NCI-H526 treated with DMSO at 0.1 percent for 48 hours (cell line): ENCODE results near the gene GEMIN5.

Experiments
- DNase-seq: peaks from one replicate; lab custom pipeline; 2025; lab: John Stamatoyannopoulos, UW

Gene GEMIN5

DNA sequence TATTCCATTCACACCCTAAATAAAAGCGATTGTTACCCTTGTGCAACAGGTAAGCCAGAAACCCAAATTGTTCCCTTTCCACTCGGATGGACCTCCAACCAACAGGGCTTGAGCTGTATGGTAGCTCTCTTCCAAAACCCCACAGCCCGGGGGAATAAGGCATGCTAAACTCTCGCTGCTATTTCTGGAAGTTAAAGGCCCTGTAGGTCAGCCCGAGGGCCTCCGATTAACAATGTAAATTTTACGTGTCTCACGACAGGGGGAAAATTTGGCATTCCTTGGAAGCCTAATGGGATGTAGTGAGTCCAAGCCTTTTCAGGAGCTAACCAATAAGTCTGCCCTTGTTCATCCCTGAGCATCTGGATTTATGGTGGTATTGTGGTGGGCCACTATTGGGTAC, 53.6 kb downstream of the GEMIN5 start:
- no peak for DNase-seq

DNA sequence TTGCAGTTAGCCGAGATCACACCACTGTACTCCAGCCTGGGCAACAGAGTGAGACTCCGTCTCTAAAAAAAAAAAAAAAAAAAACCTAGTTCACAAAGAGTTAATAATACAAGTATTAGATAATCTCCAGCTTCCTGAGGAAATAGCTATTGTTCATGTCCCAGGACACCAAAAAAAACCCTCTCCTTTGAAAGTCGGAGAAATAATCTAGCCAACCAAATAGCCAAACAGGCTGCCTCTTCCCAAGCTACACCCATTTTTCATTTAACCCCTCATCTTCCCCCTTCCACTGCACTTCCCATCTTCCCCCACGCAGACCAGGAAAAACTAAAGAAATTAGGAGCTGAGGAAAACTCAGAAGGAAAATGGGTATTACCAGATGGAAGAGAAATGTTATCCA, 56.0 kb downstream of the GEMIN5 start:
- DNase-seq: no peak

DNA sequence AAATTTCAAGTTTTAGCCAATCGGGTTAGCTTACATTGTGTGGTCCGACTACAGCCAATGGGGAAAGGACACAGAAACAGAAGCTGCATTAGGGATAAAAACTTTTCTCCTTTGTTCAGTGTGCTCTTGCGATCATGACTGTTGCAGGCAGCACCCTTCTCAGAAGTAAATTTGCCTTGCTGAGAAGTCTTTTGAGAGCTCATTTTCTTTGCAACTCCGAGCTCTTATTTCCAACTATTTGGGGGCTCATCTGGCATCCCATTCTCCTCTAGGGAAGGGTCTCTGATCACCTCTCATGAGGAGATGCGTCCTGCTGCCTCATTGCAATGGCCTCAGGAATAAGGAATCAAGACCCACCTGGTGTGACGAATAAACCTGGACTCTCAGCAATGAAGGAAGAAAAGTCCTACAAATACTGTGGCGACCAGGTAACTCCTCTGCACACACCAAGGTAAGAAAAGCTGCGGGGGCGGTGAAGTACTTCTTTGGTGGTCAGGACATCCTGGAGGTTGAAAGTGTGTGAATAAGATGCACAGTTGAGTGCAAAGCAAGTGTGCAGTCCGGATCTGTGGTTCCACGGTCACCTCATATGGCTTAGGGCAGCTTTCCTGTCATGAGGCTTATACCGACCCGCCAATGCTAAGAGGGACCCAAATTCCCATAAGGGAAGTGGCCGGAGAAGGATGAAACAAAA, 59.2 kb downstream of the GEMIN5 start:
- no peak for DNase-seq

DNA sequence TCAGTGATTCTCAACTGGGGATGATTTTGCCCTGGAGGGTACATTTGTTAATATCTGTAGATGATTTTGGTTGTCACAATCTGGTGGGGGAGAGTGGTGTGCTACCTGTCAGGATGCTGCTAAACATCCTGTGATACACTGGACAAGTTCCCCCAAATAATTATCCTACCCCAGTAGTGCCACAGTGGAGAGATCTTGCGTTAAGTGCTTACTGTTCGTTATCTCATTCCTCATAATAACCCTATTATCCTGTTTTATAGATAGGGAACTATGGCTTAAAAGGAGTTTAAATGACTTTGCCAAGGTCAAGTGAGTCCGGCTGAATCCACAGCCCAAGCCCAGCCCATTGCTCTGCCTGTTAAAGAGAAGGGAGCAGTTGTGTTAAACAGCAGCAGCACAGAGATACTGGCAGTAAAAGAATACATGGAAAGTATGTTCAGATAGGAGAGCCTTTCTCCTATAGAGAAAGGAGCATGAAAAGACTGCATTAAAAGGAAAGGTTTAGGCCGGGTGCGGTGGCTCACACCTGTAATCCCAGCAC, 64.2 kb downstream of the GEMIN5 start:
- DNase-seq: no peak

DNA sequence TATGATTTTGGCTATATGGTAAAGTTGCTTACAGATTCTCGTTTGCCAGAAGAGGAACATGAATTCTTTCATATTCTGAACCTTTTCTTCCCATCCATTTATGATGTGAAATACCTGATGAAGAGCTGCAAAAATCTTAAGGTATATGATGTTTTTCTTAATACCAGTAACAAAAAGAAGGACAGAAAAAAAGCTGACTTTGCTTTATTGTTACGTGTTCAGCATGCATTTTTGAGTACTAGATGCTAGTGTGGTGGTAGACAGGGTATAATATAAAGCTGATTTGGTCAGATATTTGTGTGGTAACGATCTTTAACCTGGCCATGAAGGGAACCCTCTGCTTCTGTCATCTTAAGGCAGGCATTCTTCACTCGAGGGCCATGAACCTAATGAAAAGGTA, 66.3 kb downstream of the GEMIN5 start:
- DNase-seq: no peak

DNA sequence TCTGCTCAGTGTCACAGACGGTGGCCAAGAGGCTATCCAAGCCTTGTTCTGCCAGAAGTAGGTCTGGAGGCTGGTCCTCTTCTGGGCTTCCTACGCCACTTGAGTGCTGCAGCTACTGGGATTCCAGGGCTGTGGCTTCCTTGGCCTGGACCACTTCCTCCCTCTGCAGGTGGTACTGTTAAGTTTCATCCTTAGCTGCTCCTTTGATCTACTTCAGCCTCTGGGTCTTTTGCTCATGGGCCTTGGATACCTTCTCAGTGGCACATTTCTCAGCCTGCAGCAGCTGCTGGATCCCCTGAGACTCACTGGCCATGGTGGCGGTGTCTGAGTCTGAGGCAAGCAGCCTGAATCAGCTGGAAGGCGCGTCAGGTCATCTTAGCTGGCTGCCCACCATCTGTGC, 69.3 kb downstream of the GEMIN5 start:
- DNase-seq: no peak

DNA sequence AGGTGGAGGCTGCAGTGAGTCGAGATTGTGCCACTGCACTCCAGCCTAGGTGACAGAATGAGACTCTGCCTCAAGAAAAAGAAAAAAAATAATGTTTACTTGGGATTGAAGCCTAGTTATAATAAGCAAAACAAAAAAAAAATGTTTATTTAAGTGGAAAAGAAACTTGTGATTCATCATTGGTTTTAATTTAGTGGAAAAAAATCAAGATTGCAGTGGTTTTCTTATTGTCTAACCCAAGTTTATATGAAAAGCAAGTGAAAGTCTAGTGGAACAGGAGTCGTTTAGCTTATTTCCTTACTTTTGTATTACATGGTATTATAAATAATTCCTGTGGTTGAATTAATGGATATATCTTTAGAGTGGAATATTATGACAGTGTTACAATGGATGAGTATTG, 71.2 kb downstream of the GEMIN5 start:
- DNase-seq: no peak

DNA sequence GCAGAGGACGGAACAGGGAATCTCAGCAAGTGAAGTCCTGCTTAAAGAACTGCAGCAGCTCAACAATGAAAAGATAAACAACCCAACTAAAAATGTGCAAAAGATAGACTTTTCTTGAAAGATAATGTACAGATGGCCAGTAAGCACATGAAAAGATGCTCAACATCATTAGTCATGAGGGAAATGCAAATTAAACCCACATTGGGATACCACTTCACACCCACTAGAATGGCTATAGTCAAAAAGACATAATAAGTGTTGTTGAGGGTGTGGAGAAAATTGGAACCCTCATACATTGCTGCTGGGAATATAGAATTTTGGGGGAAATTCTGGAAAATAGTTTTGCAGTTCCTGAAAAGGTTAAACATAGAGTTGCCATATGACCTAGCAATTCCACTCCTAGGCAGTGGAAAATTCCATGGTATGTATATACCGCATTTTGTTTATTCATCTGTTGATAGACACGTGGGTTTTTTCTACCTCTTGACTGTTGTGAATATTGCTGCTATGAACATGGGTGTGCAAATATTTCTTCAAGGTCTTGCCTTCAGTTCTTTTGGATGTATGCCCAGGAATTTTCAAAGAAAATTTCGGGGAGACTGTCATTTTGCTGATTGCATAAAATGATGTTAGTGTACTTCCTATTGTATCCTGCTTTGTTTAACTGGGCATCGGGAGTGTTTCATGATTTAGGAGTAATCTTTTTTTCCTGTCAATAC, 72.4 kb downstream of the GEMIN5 start:
- no peak for DNase-seq

DNA sequence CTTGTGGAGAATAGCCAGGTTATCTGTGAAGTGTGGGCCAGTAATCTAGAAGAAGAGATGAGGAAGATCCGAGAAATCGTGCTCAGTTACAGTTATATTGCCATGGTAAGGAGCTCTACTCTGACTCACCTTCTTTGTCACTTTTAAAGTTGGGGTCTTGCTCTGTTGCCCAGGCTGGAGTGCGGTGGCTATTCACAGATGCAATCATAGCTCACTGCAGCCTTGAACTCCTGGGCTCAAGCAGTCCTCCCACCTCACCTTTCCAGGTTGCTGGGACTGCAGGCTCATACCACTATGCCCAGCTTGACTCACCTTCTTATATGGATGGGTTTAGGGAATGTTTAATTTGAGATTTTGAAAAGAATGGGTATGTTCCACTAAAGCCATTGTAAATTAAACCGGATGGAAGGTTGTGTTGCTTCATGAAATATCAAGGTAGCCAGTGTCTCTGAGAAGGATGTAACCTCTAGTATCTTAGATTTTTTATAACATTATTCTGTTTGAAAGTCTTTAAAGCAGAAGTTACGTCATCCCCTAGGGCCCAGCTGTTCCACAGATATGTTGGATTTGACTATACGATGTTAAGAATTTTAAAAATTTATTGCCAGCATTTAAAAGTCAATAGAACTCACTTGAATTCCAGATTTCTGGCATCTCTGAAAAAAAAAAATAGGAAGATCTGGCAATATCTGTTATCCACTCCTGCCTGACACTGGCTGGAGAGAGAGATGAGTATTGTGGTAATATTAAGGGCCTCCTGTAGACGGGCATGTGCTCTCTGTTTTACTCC, 74.5 kb downstream of the GEMIN5 start:
- DNase-seq: no peak

DNA sequence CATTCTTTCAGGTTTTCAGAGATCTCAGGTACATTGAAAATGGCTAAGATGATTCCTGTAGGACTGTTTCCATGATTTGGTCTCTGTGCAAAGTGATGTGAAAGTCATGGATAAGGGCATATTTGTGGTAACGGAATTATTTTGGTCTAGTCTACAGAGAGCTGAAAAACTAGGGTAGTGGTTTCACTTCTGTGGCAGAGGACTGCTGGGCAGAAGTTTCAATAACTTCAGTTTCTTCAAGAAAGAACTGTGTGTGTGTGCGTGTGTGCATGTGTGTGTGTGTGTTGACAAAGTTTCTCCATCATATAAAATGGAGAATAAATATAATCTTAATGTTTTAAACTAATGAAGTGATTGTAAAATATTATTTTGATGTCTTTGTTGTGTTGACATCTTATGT, 75.2 kb downstream of the GEMIN5 start:
- no peak for DNase-seq

DNA sequence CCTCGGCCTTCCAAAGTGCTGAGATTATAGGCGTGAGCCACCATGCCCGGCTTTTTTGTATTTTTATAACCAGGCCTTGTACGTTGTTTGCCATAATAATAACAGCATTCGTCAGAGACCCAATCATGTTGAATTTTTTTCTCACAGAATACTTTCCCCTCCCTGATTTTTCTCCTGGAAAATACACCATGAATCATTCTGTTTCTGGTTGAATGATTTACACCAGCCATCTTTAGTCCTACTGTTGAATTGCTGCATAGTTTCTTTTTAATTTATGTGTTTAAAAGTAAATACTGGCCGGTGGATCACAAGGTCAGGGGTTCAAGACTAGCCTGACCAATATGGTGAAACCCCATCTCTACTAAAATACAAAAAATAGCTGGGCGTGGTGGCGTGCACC, 76.1 kb downstream of the GEMIN5 start:
- DNase-seq: no peak

DNA sequence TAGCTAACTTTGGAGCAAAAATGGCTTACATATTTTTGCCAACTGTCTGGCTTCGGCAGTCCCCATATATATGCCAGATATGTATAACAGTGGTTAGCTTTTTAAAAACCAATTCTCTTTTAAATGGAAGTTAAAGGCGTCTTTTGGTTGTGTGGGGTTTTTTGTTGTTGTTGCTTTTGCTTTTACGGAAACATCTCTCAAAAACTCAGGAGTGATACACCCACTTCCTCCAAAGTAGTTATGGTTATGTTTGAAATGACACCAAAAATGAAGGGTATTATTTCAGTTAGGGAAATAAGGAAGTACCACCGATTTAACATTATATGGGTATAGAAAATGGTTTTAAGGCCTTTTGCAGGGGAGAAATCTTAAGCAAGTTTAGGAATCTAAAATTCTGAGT, 77.2 kb downstream of the GEMIN5 start:
- no peak for DNase-seq

DNA sequence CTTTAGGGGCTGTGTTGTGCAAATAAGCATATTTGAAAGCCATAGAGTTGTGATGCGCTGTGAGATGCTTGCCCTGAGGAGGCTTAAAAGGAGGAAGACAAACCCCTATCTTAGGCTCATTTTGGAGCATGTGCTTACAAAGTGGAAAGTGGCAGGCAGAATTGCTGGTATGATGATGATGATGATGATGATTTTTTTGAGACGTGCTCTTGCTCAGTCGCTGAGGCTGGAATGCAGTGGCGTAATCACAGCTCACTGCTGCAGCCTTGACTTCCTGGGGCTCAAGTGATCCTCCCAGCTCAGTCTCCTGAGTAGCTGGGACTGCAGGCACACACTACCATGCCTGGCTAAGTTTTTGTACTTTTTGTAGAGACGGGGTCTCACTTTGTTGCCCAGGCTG, 77.9 kb downstream of the GEMIN5 start:
- DNase-seq: no peak

DNA sequence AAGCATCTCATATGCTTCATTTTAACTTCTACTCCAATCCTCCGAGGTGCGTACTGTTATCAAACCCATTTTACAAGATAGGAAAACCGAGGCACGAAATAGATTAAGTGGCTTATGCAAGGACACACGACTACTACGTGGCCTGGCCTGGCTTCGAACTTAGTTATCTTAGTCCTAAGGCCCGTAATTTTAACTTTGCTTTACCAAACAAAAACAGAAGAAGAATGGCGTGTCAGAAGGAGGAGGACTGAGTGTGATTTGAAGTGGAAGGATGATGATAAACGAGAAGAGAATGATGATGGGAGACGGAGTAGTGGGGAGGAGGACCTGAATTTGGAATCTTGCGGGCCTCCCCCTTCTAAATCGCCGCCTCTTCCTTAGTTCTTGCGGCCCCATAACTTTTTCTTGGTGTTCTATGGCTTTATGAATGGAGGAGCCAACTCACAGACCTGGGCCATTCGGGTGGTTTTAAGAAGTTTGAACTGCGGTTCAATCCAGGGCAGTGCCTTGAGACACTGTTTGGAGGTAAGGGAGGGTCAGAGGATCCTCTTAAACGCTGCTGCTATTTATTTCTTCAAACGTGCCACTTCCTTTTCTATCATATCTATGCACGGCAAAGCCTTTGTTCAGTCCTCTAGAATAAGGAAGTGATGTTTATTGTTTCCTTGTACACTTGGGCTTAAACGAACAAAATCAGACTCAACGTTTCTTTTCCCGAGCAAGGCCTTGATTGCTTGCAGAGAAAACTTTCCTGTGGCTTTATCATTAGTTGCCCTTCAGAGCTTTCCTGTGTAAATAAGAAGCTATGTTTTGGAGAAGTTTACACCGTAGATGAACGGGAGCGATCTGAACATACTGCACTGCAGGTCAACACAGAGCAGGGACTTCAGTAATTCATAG, 78.8 kb downstream of the GEMIN5 start:
- peak; percentile 5 for DNase-seq

DNA sequence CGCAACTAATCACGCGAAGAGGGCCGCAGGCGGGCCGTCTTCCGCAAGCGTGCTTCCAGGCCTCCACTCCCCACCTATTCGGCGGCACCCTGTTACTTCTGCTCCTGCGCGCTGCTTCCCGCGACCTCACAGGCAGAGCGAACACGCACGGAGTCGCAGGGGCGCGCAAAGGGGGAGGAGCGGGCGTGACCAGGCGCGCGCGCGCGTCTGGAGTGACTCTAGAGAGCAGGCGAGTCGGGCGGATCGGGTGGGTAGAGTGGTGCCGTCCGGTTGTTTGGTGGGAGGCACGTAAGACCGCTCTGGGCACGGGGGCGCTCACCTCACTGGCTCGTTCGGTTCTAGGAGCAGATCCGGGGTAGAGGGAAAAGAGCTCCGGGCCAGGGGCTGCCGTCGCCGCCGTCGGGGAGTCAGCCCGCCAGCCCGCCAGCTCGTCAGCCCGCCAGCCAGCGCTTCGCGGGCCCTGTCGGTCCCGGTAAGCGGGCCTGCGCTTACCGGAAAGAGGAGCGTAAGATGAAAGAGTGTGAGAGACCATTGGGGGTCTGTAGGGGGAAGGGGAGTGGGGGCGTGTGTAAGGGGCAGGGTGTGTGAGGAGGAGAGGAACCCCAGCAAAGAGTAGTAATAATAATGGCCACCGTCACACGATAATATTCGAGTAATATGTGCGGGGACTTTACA, 79.6 kb downstream of the GEMIN5 start, which contains the start of gene CNOT8:
Gene CNOT8 (plus strand): TSS at position 331 of the 675 bp plus-strand sequence. CDS start 4,652 bp downstream, outside the sequence.
- peak; percentile 97 for DNase-seq

DNA sequence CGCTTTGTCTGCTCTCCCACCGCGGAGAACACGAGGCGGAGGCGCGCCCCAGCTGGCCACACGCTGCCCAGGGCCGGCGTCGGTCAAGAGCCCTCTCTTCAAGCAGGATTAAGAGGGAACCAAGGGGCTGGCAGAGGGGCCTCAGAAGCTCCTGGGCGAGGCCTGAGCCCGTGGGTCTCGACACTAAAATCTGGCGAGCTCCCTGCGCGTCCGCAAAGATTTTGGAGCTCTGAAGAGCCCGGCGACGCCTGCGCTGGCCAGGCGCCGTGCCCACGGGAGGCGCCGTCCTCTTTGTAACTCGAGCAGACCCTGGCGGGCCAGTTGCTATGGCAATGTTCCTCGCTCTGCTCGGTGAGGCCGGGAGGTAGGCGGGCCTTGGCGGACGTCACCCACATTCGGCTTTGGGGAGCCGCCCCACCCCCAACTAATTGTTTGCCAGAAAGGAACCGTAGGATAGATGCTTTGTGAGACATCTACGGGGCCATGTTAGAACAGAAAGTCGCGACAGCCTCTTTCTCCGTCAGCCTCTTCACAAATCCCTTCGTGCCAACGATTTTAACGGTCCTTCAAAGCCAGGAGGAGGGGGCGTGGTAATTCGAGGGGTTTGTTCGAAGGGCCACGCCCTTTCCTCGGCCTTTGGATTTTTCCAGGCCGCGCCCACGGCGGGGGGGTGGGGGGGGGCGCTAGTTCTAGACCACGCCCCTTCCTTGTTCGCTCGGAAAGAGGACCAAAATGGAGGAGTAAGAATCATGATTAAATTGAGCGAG, 80.3 kb downstream of the GEMIN5 start:
- peak; percentile 97 for DNase-seq

DNA sequence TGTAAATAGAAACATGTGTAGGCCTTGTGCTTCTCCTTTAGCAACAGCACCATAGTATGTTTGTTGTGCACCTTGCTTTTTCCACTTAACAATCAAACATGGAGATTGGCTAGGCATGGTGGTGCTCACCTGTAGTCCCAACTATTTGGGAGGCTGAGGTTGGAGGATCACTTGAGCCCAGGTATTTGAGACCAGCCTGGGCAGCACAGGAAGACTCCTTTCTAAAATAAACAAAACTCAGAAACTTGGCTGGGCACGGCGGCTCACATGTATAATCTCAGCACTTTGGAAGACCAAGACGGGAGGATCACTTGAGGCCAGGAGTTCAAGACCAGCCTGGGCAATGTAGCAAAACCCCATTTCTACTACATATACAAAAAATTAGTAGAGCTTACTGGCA, 86.7 kb downstream of the GEMIN5 start:
- no peak for DNase-seq

DNA sequence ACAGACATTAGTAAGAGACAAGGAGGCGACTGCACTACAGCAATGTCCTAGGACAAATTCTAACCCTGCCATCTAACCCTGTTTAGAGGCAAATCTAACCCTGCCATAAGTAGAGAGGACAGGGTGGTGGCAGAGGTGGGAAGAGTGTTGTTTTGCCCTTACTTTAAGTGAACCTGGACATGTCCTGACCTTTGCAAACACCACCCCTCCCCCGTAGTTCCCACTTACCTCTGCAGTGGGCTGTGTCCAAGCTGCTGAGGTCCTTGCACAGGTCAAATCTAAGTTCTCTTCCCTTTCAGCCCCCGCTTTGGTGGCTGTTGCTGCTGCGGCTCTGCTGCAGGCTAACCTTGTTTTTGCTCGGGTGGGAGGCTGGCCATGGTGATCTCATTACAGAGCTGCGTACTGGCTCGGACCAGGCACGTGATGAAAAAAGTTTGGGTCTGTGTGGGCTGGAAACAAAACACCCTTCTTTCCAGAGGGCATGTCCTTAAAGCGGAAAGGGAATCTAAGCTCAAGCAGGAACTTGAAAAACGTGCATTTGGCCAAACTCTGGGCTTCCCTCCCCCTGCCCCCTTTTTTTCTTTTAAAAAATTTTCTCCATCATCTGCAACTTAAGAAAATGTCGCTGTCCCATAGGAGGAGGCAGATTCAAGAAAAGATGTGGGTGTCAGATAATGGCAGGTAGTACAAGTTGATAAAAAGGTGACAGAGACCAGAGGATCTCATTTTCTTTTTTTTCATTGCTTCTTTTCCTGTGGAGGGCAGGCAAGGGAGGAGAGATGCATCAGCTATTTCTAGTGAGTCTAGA, 87.6 kb downstream of the GEMIN5 start, which contains the start of gene FAXDC2:
Gene FAXDC2 (minus strand): TSS at position 349 of the 808 bp plus-strand sequence. CDS start 12,425 bp downstream, outside the sequence.
- DNase-seq: no peak

DNA sequence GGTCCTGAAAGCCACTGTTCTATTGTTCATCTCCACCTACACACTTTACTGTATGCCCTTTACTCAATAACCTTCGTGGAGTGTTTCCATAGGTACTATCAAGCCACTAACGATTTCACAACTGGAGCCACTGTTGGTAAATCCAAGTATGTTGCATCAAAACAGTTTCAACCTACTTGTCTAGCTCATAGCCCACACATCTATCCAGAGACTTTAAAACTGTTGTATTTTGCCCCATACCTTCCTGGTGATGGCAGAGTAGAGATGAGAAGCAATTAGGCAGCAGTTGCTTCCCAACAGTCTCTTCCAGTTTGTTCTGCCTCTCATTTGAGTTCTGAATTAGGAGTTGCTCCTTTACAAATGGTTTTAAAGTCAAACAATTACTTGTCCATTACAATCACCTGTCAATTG, 88.2 kb downstream of the GEMIN5 start:
- DNase-seq: no peak
